ENCODE measurements around the gene MPV17L2.
A peak's percentile ranks its signal among the peaks of the same experiment; 100 is the strongest.

Gene MPV17L2

DNA sequence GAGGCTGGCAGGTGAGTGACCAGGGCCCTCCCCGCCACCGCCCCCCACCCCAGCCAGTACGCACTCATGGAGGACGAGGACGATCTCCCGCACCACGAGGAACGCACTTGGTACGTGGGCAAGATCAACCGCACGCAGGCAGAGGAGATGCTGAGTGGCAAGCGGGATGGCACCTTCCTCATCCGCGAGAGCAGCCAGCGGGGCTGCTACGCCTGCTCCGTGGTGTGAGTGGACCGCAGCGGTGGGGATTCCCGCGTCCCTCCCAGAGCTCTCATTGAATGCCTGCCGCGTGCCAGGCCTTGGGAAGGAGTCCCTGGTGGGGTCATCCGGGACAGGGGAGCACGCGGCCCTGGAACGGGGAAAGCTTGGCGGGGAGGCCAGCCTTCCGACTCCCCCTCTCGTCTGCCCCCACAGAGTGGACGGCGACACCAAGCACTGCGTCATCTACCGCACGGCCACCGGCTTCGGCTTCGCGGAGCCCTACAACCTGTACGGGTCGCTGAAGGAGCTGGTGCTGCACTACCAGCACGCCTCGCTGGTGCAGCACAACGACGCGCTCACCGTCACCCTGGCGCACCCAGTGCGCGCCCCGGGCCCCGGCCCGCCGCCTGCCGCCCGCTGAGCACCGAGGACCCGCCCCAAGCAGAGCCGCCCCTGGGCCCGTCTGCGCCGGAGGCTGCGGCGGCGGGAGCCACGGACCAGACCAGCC is 24.2 kb upstream of the MPV17L2 start:
- Histone ChIP-seq H3K36me3 (replicated peaks; ENCODE audit: insufficient read depth, low read length) (no peaks in the 10 kb centered on the region), H3K79me2 (ENCODE audit: low read length) (no peaks in the 10 kb centered on the region), H3F3A (ENCODE audit: insufficient read depth, low read length) (peaks cover 7% of the 10 kb centered on the region; the same call in 1 of the 2 replicates), H3K4me2 (ENCODE audit: low read depth, low read length) (no peak overlapping the region), H3K9me3 (replicated peaks; ENCODE audit: insufficient read depth, low read length) (no peaks in the 10 kb centered on the region), H3K4me3 (ENCODE audit: low read length) (no peak overlapping the region), H4K20me1 (ENCODE audit: insufficient read depth, low read length) (no peaks in the 10 kb centered on the region), H3K9ac (ENCODE audit: low read length) (no peak overlapping the region), H3K9me2 (replicated peaks; ENCODE audit: insufficient read depth, low read length) (no peaks in the 10 kb centered on the region), H3K27ac (ENCODE audit: low read length) (no peak overlapping the region), H3K27me3 (replicated peaks; ENCODE audit: insufficient read depth, low read length) (no peaks in the 10 kb centered on the region), H3K4me1 (ENCODE audit: low read length) (peaks cover 3% of the 10 kb centered on the region; the same call in 1 of the 2 replicates), H2AFZ (ENCODE audit: low read length) (no peak overlapping the region)
- TF ChIP-seq EZH2 (optimal IDR thresholded peaks at IDR 0.05; ENCODE audit: low read depth, low read length) (no peak), CTCF (IDR thresholded peaks at IDR 0.05; ENCODE audit: low read length) (no peak), EZH2phosphoT487 (IDR thresholded peaks at IDR 0.05; ENCODE audit: low read length) (no peak)
- DNase-seq, result no peak

DNA sequence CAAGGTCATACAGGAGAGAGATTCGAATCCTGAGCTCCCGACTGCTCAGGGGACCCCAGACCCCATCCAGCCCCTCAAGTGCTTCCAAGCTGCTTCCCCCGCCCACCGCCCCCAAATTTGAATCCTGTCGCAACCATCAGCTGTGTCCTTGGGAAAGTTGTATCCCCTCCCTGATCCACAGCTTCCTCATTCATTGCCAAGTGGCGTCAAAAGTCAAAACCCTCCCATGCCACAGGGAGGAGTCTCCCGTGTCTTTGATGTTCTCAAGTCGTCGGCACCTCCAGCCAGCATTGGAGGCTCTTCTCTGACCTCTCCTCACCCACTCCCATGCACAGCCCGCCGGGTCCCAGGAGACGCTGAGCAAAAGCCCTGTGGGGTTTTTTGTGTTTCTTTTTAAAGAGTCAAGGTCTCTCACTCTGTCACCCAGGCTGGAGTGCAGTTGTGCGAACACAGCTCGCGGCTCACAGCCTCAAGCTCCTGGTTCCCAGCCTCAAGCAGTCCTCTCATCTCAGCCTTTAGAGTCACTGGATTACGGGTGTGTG is 22.2 kb upstream of the MPV17L2 start:
- Histone ChIP-seq H3K27ac (ENCODE audit: low read length) (no peak overlapping the region), H3K79me2 (ENCODE audit: low read length) (peaks cover 5% of the 10 kb centered on the region; the same call in 1 of the 2 replicates), H3K4me3 (ENCODE audit: low read length) (no peak overlapping the region), H3K9me2 (replicated peaks; ENCODE audit: insufficient read depth, low read length) (no peaks in the 10 kb centered on the region), H2AFZ (ENCODE audit: low read length) (no peak overlapping the region), H3K9me3 (replicated peaks; ENCODE audit: insufficient read depth, low read length) (no peaks in the 10 kb centered on the region), H3K4me1 (ENCODE audit: low read length) (peaks cover 8% of the 10 kb centered on the region; the same call in 1 of the 2 replicates), H3F3A (ENCODE audit: insufficient read depth, low read length) (peaks cover 10% of the 10 kb centered on the region; the same call in 1 of the 2 replicates), H3K27me3 (replicated peaks; ENCODE audit: insufficient read depth, low read length) (no peaks in the 10 kb centered on the region), H4K20me1 (ENCODE audit: insufficient read depth, low read length) (no peaks in the 10 kb centered on the region), H3K9ac (ENCODE audit: low read length) (no peak overlapping the region), H3K4me2 (ENCODE audit: low read depth, low read length) (no peak overlapping the region), H3K36me3 (replicated peaks; ENCODE audit: insufficient read depth, low read length) (no peaks in the 10 kb centered on the region)
- no peak for DNase-seq
- TF ChIP-seq EZH2 (optimal IDR thresholded peaks at IDR 0.05; ENCODE audit: low read depth, low read length) (no peak), CTCF (IDR thresholded peaks at IDR 0.05; ENCODE audit: low read length) (no peak)

GRCh38 chr19:18171605-18172327 is 21.3 kb upstream of the MPV17L2 start:
- Histone ChIP-seq H3F3A (ENCODE audit: insufficient read depth, low read length) (peaks cover 10% of the 10 kb centered on the region; the same call in 1 of the 2 replicates), H3K9me3 (replicated peaks; ENCODE audit: insufficient read depth, low read length) (no peaks in the 10 kb centered on the region), H3K4me1 (ENCODE audit: low read length) (peaks cover 8% of the 10 kb centered on the region; the same call in 1 of the 2 replicates), H3K4me3 (ENCODE audit: low read length) (no peak overlapping the region), H3K9ac (ENCODE audit: low read length) (no peak overlapping the region), H3K27ac (ENCODE audit: low read length) (no peak overlapping the region), H2AFZ (ENCODE audit: low read length) (no peak overlapping the region), H3K79me2 (ENCODE audit: low read length) (peaks cover 5% of the 10 kb centered on the region; the same call in 1 of the 2 replicates), H3K27me3 (replicated peaks; ENCODE audit: insufficient read depth, low read length) (no peaks in the 10 kb centered on the region), H3K36me3 (replicated peaks; ENCODE audit: insufficient read depth, low read length) (no peaks in the 10 kb centered on the region), H4K20me1 (ENCODE audit: insufficient read depth, low read length) (no peaks in the 10 kb centered on the region), H3K4me2 (ENCODE audit: low read depth, low read length) (no peak overlapping the region), H3K9me2 (replicated peaks; ENCODE audit: insufficient read depth, low read length) (no peaks in the 10 kb centered on the region)
- TF ChIP-seq EZH2 (optimal IDR thresholded peaks at IDR 0.05; ENCODE audit: low read depth, low read length), result no peak
- no peak for TF ChIP-seq EZH2phosphoT487 (IDR thresholded peaks at IDR 0.05; ENCODE audit: low read length)
- no peak for TF ChIP-seq CTCF (IDR thresholded peaks at IDR 0.05; ENCODE audit: low read length)
- DNase-seq, result peak; percentile 1

Data from MM.1S (cell line).